ENCODE measurements around the gene ZC4H2. TPM values are rescaled to one million over a fixed set of nuclear protein-coding genes. Genes with fewer than 3 reads are reported as not detected.
"Not testable (repeated sequence)": the region's sequence is repeated elsewhere in the genome, so short reads cannot be mapped to it uniquely, and the experiment has no call there.

The ZC4H2 gene
- total and polyA plus RNA-seq, 2 donors from 2014 or later, result 8.7 to 9.6 TPM

DNA sequence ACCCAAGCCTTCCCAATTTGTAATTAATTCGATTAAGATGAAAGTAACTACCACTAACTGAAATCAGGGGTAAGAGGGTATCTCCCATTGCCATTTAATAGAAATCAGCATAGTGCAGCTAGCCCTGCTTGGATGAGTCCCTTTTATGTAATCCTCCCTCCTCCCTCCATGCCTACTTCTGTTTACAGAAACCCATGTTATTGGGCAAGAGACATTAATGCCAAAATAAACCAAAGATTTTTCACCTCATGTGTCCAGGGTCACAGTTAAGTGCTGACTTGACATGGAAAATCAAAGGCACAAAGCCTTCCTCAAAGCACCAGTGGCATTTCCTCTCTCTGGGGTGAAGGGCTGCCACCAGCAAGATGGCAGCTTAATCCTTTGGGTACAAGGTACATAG lies 50.8 kb downstream of the ZC4H2 start:
- TF ChIP-seq, protein P1, sequence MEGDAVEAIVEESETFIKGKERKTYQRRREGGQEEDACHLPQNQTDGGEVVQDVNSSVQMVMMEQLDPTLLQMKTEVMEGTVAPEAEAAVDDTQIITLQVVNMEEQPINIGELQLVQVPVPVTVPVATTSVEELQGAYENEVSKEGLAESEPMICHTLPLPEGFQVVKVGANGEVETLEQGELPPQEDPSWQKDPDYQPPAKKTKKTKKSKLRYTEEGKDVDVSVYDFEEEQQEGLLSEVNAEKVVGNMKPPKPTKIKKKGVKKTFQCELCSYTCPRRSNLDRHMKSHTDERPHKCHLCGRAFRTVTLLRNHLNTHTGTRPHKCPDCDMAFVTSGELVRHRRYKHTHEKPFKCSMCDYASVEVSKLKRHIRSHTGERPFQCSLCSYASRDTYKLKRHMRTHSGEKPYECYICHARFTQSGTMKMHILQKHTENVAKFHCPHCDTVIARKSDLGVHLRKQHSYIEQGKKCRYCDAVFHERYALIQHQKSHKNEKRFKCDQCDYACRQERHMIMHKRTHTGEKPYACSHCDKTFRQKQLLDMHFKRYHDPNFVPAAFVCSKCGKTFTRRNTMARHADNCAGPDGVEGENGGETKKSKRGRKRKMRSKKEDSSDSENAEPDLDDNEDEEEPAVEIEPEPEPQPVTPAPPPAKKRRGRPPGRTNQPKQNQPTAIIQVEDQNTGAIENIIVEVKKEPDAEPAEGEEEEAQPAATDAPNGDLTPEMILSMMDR (IDR thresholded peaks at IDR 0.05; ENCODE audit: borderline replicate concordance, extremely low read depth, insufficient read depth), result no peak
- FAIRE-seq, result no peak
- Histone ChIP-seq H3K4me1 (ENCODE audit: control insufficient read depth in 2 of 3, insufficient read depth in 2 of 3, low read depth in 1 of 3, low read length in 3 of 3) (no peaks in the 10 kb centered on the region), H3K27ac (ENCODE audit: low read depth in 2 of 2, low read length in 2 of 2) (no peak overlapping the region), H3K9ac (ENCODE audit: low read length in 3 of 3) (no peak overlapping the region), H3K4me3 (ENCODE audit: low read length in 3 of 3) (no peak overlapping the region), H3K36me3 (ENCODE audit: control insufficient read depth in 2 of 3, insufficient read depth in 3 of 3, low read length in 3 of 3) (no peaks in the 10 kb centered on the region), H3K27me3 (ENCODE audit: control insufficient read depth, insufficient read depth, low read length) (no peaks in the 10 kb centered on the region), H3K9me3 (ENCODE audit: control insufficient read depth in 2 of 3, insufficient read depth in 1 of 3, low read length in 3 of 3) (no peaks in the 10 kb centered on the region)
- intact Hi-C loops (cut with DNase I), result no loop called here
- DNase-seq, result no peak

GRCh38 chrX:64908121-64908520 lies 68.1 kb downstream of the ZC4H2 start:
- no peak overlapping the region for H3K4me3 ChIP-seq (ENCODE audit: low read length in 3 of 3)
- TF ChIP-seq, protein P1 (IDR thresholded peaks at IDR 0.05; ENCODE audit: borderline replicate concordance, extremely low read depth, insufficient read depth), result no peak
- H3K9me3 ChIP-seq (ENCODE audit: control insufficient read depth in 2 of 3, insufficient read depth in 1 of 3, low read length in 3 of 3), result no peaks in the 10 kb centered on the region
- intact Hi-C loops (cut with DNase I), result no loop called here
- no peak for DNase-seq
- H3K4me1 ChIP-seq (ENCODE audit: control insufficient read depth in 2 of 3, insufficient read depth in 2 of 3, low read depth in 1 of 3, low read length in 3 of 3), result no peaks in the 10 kb centered on the region
- no peaks in the 10 kb centered on the region for H3K36me3 ChIP-seq (ENCODE audit: control insufficient read depth in 2 of 3, insufficient read depth in 3 of 3, low read length in 3 of 3)
- H3K27me3 ChIP-seq (ENCODE audit: control insufficient read depth, insufficient read depth, low read length), result no peaks in the 10 kb centered on the region
- H3K27ac ChIP-seq (ENCODE audit: low read depth in 2 of 2, low read length in 2 of 2), result no peak overlapping the region
- FAIRE-seq, result no peak
- H3K9ac ChIP-seq (ENCODE audit: low read length in 3 of 3), result no peak overlapping the region

DNA sequence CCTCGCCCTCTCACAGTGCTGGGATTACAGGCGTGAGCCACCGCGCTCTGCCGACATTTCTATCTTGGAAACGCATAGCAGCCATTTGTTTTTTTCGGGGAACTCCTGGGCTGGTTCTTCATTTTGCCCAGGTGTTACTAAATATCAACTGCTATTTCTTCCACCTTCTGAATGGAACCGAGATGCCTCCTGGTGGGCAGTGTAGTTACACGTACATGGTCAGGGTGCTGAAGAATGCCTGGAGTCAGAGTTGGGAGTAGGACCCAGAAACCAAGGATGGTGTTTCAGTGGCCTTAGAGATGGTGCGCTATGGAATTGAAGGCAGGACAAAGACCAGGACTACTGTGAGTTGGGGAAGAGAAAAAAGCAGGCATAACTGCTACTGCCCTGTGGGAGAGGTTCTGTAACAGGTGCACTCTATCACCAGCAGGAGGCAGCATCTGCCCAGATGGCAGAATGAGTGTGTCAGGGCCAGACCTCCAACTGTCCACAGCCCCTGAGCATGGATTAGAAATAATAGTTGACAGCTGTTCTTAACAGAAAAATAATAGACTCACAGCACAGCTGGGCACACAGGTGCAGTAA lies 81.7 kb downstream of the ZC4H2 start:
- intact Hi-C loops (cut with DNase I), result no loop called here
- H3K36me3 ChIP-seq (ENCODE audit: control insufficient read depth in 2 of 3, insufficient read depth in 3 of 3, low read length in 3 of 3), result no peaks in the 10 kb centered on the region
- DNase-seq (peak in 2 of 5 donors; percentile 8 to 21), FAIRE-seq (no peak)
- H3K4me3 ChIP-seq (ENCODE audit: low read length in 3 of 3), result no peak overlapping the region
- no peaks in the 10 kb centered on the region for H3K27me3 ChIP-seq (ENCODE audit: control insufficient read depth, insufficient read depth, low read length)
- no peaks in the 10 kb centered on the region for H3K4me1 ChIP-seq (ENCODE audit: control insufficient read depth in 2 of 3, insufficient read depth in 2 of 3, low read depth in 1 of 3, low read length in 3 of 3)
- H3K9ac ChIP-seq (ENCODE audit: low read length in 3 of 3), result no peak overlapping the region
- H3K27ac ChIP-seq (ENCODE audit: low read depth in 2 of 2, low read length in 2 of 2), result no peak overlapping the region
- TF ChIP-seq, protein P1 (IDR thresholded peaks at IDR 0.05; ENCODE audit: borderline replicate concordance, extremely low read depth, insufficient read depth), result peak; percentile 32
- no peaks in the 10 kb centered on the region for H3K9me3 ChIP-seq (ENCODE audit: control insufficient read depth in 2 of 3, insufficient read depth in 1 of 3, low read length in 3 of 3)

- H3K9ac ChIP-seq (ENCODE audit: low read length in 3 of 3), result no peak overlapping the region
- FAIRE-seq, result no peak
- H3K4me1 ChIP-seq (ENCODE audit: control insufficient read depth in 2 of 3, insufficient read depth in 2 of 3, low read depth in 1 of 3, low read length in 3 of 3), result no peaks in the 10 kb centered on the region
- no peak overlapping the region for H3K4me3 ChIP-seq (ENCODE audit: low read length in 3 of 3)
- TF ChIP-seq, protein P1 (IDR thresholded peaks at IDR 0.05; ENCODE audit: borderline replicate concordance, extremely low read depth, insufficient read depth), result no peak
- intact Hi-C loops (cut with DNase I), result no loop called here
- H3K36me3 ChIP-seq (ENCODE audit: control insufficient read depth in 2 of 3, insufficient read depth in 3 of 3, low read length in 3 of 3), result no peaks in the 10 kb centered on the region
- DNase-seq, result peak in 1 of 5 donors; percentile 0
- H3K27ac ChIP-seq (ENCODE audit: low read depth in 2 of 2, low read length in 2 of 2), result no peak overlapping the region
- no peaks in the 10 kb centered on the region for H3K9me3 ChIP-seq (ENCODE audit: control insufficient read depth in 2 of 3, insufficient read depth in 1 of 3, low read length in 3 of 3)
- H3K27me3 ChIP-seq (ENCODE audit: control insufficient read depth, insufficient read depth, low read length), result no peaks in the 10 kb centered on the region
Observed at GRCh38 chrX:64885850-64886249, 90.4 kb downstream of the ZC4H2 start.

GRCh38 chrX:64878709-64879108 lies 97.5 kb downstream of the ZC4H2 start:
- H3K36me3 ChIP-seq (ENCODE audit: control insufficient read depth in 2 of 3, insufficient read depth in 3 of 3, low read length in 3 of 3); H3K9me3 ChIP-seq (ENCODE audit: control insufficient read depth in 2 of 3, insufficient read depth in 1 of 3, low read length in 3 of 3); H3K4me1 ChIP-seq (ENCODE audit: control insufficient read depth in 2 of 3, insufficient read depth in 2 of 3, low read depth in 1 of 3, low read length in 3 of 3); H3K4me3 ChIP-seq (ENCODE audit: low read length in 3 of 3); intact Hi-C loops (cut with DNase I); H3K27me3 ChIP-seq (ENCODE audit: control insufficient read depth, insufficient read depth, low read length); H3K9ac ChIP-seq (ENCODE audit: low read length in 3 of 3); H3K27ac ChIP-seq (ENCODE audit: low read depth in 2 of 2, low read length in 2 of 2); FAIRE-seq: not testable (repeated sequence)
- DNase-seq, result peak in 1 of 5 donors; percentile 27

Measured in kidney (tissue), 14 donors.